ENCODE data around the gene STK24.
"Not testable (repeated sequence)": the region's sequence is repeated elsewhere in the genome, so short reads cannot be mapped to it uniquely, and the experiment has no call there.

Gene STK24

DNA sequence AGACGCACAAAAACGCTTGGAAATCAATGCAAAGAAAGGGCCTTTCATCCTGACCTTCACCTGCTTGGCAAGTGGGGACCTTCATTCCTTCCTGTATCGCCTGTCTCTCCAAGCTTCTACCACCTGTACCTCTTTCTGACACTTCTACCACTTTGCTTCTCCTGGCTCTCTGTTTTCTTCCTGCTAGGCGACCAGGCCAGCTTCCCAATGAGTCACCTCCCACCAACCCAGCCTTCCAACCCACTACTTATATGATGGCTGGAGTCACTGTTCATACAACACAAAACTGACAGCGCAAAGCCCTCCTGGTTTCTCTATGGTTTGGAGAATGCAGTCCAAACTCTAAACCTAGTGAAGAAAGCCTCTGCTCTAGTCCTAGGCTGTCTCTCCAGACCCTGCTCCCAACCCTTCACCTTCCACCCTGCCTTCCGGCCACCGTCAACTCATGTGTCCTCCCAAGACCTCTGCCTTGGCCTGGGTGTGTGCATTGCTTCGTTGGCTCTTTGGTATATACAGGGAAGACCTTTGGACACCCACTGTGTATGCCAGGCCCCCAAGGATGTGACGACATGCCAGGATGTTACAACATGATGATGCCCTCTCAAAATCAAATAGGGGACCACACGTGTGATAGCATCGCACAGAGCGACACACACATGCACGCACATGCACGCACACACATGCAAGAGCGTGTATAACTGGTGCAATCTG is 148.5 kb downstream of the STK24 start:
- no peak for FAIRE-seq

DNA sequence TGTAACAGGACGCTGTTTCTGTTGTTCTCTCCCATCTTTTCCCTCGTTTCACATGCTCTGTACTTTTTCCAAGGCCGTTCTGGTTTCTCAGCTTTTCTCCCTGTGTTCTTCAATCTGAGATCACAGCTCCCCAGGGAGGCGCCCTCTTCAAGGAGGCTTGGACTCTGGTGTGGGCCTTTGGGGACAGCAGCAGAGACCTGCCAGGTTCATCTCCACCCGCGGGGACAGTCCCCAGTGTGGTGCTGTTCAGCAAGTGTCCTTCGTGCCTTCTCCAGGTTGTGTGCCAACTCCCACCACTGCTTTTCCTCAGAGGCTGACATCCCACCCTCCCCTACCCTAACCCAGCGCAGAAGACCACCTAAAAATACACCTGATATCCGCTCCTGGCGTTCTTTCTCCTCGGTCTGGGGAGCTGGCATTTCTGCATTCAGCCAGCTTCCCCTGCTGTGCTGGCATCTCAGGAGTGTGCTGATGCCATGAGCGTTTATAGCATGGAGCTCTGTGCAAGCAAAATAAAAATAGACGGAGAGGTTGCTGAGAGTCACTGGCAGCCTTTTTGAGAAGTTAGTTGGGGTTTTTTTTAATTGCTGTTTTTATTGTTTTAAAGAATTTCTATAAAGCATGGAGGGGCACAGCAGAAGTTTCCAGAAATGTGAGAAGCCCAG is 149.4 kb downstream of the STK24 start:
- no peak for FAIRE-seq

- FAIRE-seq = no peak
These were observed 153.5 kb downstream of the STK24 start for GRCh38 chr13:98423417-98423816.

GRCh38 chr13:98422046-98422445 is 154.9 kb downstream of the STK24 start:
- FAIRE-seq = no peak

- no peak for FAIRE-seq
These were observed 156.2 kb downstream of the STK24 start for GRCh38 chr13:98420554-98421175.

GRCh38 chr13:98419786-98420553 is 156.9 kb downstream of the STK24 start:
- no peak for FAIRE-seq

GRCh38 chr13:98416408-98416807 is 160.5 kb downstream of the STK24 start:
- no peak for FAIRE-seq

DNA sequence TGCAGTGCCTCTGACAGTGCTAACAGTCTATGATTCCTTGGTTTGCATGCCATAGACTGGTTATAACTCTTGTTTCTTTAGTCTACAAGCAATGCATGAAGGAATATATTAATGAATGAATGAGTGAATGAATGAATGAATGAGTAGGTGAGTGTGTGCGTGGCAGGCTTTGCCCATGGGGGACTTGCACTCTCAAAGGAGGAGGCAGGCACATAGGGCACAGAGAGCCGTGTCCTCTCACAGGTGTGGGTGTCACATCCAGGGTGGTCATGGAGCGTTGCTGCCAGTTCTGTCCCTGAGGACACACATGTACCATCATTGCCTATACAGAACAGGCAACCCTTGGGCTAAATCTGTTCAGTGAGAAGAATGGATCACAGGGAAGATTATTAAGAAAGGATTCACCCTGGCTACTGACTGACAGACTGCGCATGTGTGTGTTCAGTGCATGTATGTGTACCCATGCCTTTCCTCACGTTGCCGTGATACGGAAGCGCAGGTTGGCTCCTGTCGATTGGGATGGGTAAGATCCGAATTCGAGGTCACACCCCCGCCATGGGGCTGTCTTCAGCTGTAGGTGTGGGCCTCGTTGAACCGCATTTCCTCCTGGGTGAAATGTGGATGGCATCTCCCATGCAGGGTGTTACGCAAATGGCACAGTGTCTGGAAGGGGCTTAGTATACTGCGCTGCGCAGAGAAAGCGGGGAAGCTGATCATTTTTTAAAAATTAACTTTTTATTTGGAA is 161.4 kb downstream of the STK24 start:
- FAIRE-seq = no peak

GRCh38 chr13:98413796-98414195 is 163.1 kb downstream of the STK24 start:
- no peak for FAIRE-seq

DNA sequence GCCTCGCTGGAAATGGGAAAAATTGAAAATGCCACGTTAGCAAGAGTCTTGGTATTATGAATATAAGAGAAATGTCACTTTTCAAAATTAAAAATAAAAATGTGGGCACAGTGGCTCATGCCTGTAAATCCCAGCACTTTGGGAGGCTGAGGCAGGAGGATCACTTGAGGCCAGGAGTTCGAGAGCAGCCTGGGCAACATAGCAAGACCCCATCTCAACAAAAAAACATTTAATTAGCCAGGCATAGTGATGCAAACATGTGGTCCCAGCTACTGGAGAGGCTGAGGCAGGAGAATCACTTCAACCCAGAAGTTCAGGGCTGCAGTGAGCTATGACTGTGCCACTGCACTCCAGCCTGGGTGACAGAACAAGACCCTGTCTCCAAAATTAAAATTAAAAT is 163.6 kb downstream of the STK24 start:
- not testable (repeated sequence) for FAIRE-seq

DNA sequence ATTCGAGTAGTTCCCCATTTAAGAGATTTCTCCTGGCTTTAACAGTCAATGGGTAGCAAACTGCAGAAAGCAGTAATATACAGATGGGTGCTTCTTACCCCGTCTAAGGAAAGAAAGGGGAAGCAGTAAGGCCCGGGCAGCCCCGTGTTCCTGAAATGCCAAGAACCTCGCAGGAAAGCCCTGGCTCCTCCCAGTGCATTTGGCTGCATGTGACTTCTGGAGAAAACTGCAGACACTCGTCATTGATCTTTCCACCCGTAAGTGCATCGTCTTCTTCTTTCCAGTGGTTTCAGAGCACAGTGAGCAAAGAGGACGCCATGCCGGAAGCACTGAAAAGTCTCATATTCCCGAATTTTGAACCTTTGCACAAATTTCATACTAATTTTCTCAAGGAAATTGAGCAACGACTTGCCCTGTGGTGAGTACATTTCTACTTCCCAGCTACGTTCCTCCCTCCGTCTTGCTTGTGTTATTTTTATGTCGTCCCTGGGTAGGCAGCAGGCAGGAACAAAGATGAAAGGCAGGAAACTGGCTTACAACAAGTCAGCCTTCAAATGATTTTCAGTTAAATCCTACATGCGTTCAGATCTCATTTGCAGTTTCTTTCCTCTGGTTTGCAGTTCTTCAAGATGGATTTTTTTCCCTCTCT is 165.2 kb downstream of the STK24 start:
- no peak for FAIRE-seq

DNA sequence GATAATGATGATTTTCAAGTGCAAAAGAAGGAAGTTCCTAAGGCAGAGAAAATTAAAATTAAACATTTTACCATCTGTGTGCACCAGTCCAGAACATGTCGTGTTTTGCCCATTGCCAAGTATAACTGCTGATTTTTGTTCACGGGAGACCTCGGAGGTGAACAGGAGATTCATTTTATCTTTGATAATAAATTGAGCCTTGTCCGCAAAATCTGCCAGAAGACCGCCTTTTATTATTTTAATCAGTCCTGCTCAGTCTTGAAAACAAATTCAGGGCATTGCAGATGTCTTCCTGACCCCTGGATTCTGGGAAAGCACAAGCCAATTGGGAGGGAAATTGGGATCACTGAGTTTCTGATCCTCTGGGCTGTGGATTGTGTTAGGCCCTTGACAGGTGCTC is 165.9 kb downstream of the STK24 start:
- FAIRE-seq = no peak

DNA sequence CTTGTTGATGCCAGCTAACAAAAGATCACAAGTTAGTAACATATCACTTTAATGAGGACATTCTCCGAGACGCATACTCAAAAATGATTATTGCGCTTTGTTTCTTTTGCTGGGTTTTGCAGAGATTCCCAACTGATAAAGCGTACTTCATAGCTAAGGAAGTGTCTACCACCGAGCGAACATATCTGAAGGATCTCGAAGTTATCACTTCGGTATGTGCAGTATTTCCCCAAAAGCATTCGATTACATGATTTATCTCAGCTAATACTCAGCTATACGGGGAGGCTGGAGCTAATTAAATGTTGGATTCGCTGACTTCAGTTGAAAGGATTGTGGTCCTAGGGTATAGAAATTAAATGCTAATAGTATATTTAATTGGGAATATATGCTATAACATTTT is 166.3 kb downstream of the STK24 start:
- FAIRE-seq = no peak

DNA sequence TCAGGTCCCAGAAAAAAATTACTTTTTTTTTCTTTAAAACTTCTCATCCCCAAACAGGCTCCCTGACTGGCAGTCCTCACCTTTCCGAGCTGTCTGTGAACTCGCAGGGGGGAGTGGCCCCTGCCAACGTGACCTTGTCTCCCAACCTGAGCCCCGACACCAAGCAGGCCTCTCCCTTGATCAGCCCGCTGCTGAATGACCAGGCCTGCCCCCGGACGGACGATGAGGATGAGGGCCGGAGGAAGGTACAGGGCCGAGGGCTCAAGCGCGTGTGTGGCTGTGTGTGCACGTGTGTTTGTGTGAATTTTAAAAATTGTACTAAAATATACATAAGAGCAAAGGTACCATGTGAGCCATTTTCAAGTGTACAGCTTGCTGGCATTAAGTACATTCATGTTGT is 167.6 kb downstream of the STK24 start:
- no peak for FAIRE-seq

- FAIRE-seq = no peak
These were observed 169.3 kb downstream of the STK24 start for GRCh38 chr13:98407575-98407974.

- no peak for FAIRE-seq
These were observed 169.9 kb downstream of the STK24 start for GRCh38 chr13:98406971-98407370.

DNA sequence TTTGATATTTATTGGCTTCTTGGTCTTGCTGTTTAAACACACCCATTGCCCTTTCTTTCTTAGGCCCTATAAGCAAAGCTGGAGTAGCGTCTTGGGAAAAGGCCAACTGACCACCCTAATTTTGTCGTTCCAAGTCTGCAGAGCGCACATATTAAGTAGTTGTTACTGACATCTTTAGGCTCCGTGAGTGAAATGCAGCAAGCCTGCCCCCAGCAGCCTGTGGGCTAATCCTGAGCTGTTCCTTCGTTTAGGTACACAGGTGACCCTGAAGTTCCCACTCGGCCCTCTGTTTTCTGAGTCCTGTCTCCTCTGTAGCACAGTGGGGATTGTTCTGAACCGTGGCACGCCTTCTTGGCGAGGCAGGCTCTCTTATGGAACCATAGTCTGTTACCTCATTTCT is 170.5 kb downstream of the STK24 start:
- no peak for FAIRE-seq

GRCh38 chr13:98405690-98406344 is 171.1 kb downstream of the STK24 start:
- FAIRE-seq = no peak

GRCh38 chr13:98405107-98405571 is 171.8 kb downstream of the STK24 start:
- FAIRE-seq = no peak

- no peak for FAIRE-seq
These were observed 173.8 kb downstream of the STK24 start for GRCh38 chr13:98403076-98403475.

DNA sequence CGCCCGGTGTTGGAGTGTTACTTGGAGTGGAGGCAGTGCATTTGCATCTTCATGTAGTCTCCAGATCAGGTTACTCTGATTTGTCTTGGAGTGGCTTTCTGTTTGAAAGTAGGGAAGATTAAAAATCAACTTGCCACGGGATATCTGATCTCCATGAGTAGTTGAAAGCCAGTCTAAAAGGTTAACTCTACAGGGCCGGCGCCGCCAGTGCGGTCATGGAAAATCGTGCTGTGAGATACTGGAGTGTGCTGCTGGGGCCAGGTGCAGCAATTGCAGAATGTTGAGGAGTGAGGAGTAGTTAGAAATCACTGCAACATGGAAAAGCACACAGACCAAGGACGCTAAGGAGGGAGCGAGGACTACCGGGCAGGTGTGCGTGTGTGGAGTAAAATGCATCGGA is 175.0 kb downstream of the STK24 start:
- FAIRE-seq = no peak
